SK-N-SH (cell line): ENCODE data around the gene SNAI1.

ENCODE experiments used
- YY1 ChIP-seq: IDR thresholded peaks from 2 replicates; pipeline ENCODE4 v1.4.0; 2012; ENCODE audit warnings: low read depth, mild to moderate bottlenecking
- TF ChIP-seq, protein P1 (sequence below): fragments of 200-600 bp; sonication (generic); IDR thresholded peaks from 2 replicates; pipeline ENCODE4 v1.6.1; 2017; ENCODE audit warnings: antibody characterized with exemption, mild to moderate bottlenecking, moderate library complexity

DNA sequence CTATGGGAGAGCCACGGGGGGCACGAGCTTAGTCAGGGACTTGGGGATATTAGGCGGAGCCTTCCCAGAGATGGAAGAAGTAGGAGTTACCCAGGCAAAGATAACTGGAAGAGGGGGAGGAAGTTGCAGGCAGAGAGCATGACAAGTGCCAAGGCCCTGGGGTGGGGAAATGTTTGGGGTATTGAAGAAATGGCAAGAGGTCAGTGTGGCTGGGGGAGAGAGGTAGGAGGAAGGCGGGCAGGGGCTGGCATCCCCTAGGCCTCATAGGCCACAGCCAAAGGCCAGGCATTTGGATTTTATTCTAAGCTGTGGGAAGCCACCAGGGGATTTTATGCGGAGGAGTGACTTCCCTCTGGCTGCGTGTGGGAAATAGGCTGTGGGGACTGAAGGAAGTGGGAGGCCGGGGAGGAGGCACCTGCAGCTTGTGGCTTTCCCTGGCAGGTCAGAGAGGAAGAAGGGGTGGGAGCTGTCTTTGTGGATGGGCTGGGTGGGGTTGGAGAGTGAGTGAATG, 22.7 kb downstream of the SNAI1 start:
- TF ChIP-seq YY1, result no peak
- TF ChIP-seq, protein P1, sequence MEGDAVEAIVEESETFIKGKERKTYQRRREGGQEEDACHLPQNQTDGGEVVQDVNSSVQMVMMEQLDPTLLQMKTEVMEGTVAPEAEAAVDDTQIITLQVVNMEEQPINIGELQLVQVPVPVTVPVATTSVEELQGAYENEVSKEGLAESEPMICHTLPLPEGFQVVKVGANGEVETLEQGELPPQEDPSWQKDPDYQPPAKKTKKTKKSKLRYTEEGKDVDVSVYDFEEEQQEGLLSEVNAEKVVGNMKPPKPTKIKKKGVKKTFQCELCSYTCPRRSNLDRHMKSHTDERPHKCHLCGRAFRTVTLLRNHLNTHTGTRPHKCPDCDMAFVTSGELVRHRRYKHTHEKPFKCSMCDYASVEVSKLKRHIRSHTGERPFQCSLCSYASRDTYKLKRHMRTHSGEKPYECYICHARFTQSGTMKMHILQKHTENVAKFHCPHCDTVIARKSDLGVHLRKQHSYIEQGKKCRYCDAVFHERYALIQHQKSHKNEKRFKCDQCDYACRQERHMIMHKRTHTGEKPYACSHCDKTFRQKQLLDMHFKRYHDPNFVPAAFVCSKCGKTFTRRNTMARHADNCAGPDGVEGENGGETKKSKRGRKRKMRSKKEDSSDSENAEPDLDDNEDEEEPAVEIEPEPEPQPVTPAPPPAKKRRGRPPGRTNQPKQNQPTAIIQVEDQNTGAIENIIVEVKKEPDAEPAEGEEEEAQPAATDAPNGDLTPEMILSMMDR, result no peak
